GM12875 (cell line): ENCODE results near the gene KRTAP10-2.

Experiments used
- H3K4me3 ChIP-seq: one replicate; pipeline ENCODE4 v1.5.1; 2011; ENCODE audit warnings: low read depth, low read length, control low read depth
- CTCF ChIP-seq: IDR thresholded peaks from 2 replicates; pipeline ENCODE4 v1.5.1; 2011; ENCODE audit warnings: low read depth, mild to moderate bottlenecking, control low read depth, inconsistent platforms, low read length, moderate library complexity, borderline replicate concordance; ENCODE audit not compliant: insufficient read depth

Gene KRTAP10-2

GRCh38 chr21:44523567-44524413 lies 27.5 kb downstream of the KRTAP10-2 start:
- TF ChIP-seq CTCF: no peak
- H3K4me3 ChIP-seq: no peak overlapping the region

- H3K4me3 ChIP-seq: no peak overlapping the region
- TF ChIP-seq CTCF: no peak
Measured at GRCh38 chr21:44522753-44523204, 28.5 kb downstream of the KRTAP10-2 start.

- no peak for TF ChIP-seq CTCF
- H3K4me3 ChIP-seq: no peak overlapping the region
Measured at GRCh38 chr21:44521928-44522752, 29.2 kb downstream of the KRTAP10-2 start.

- no peak for TF ChIP-seq CTCF
- no peak overlapping the region for H3K4me3 ChIP-seq
Measured at GRCh38 chr21:44521301-44521927, 29.9 kb downstream of the KRTAP10-2 start.

- H3K4me3 ChIP-seq: no peak overlapping the region
- TF ChIP-seq CTCF: no peak
Measured at GRCh38 chr21:44520326-44521300, 30.7 kb downstream of the KRTAP10-2 start.

- no peak overlapping the region for H3K4me3 ChIP-seq
- no peak for TF ChIP-seq CTCF
Measured at GRCh38 chr21:44519346-44520325, 31.7 kb downstream of the KRTAP10-2 start.
